COLO668 (cell line): ENCODE results near the gene HERC6.
"Not testable (repeated sequence)": the region's sequence is repeated elsewhere in the genome, so short reads cannot be mapped to it uniquely, and the experiment has no call there.

Experiments used
- DNase-seq: peaks from one replicate; lab custom pipeline; 2025; ENCODE audit not compliant: unreplicated experiment; lab: John Stamatoyannopoulos, UW

HERC6 gene

GRCh38 chr4:88390128-88390527 lies 11.5 kb downstream of the HERC6 start:
- no peak for DNase-seq

- no peak for DNase-seq
Measured at GRCh38 chr4:88391703-88392102, 13.1 kb downstream of the HERC6 start.

GRCh38 chr4:88396681-88397080 lies 18.0 kb downstream of the HERC6 start:
- DNase-seq: no peak

GRCh38 chr4:88398381-88398780 lies 19.7 kb downstream of the HERC6 start:
- no peak for DNase-seq

GRCh38 chr4:88409206-88409605 lies 30.6 kb downstream of the HERC6 start:
- DNase-seq: no peak

GRCh38 chr4:88409789-88410188 lies 31.1 kb downstream of the HERC6 start:
- no peak for DNase-seq

- no peak for DNase-seq
Measured at GRCh38 chr4:88411491-88412096, 32.9 kb downstream of the HERC6 start.

- DNase-seq: no peak
Measured at GRCh38 chr4:88413801-88414200, 35.1 kb downstream of the HERC6 start.

GRCh38 chr4:88414755-88415154 lies 36.1 kb downstream of the HERC6 start:
- no peak for DNase-seq

GRCh38 chr4:88415982-88416381 lies 37.3 kb downstream of the HERC6 start:
- DNase-seq: no peak

- no peak for DNase-seq
Measured at GRCh38 chr4:88418411-88418810, 39.8 kb downstream of the HERC6 start.

GRCh38 chr4:88419874-88420273 lies 41.2 kb downstream of the HERC6 start:
- DNase-seq: no peak

GRCh38 chr4:88420844-88421243 lies 42.2 kb downstream of the HERC6 start:
- DNase-seq: no peak

GRCh38 chr4:88422403-88422802 lies 43.8 kb downstream of the HERC6 start:
- DNase-seq: no peak

- DNase-seq: no peak
Measured at GRCh38 chr4:88429401-88429800, 50.7 kb downstream of the HERC6 start.

GRCh38 chr4:88435987-88436693 lies 57.5 kb downstream of the HERC6 start:
- DNase-seq: no peak

- DNase-seq: not testable (repeated sequence)
Measured at GRCh38 chr4:88437873-88438272, 59.2 kb downstream of the HERC6 start.

GRCh38 chr4:88439161-88439760 lies 60.6 kb downstream of the HERC6 start:
- DNase-seq: no peak

GRCh38 chr4:88440146-88440545 lies 61.5 kb downstream of the HERC6 start:
- no peak for DNase-seq

GRCh38 chr4:88441696-88442095 lies 63.0 kb downstream of the HERC6 start:
- DNase-seq: no peak

- no peak for DNase-seq
Measured at GRCh38 chr4:88442689-88443191, 64.1 kb downstream of the HERC6 start.

GRCh38 chr4:88443486-88443885 lies 64.8 kb downstream of the HERC6 start:
- no peak for DNase-seq
